GM18502 (cell line): ENCODE data around the gene ST3GAL6.

Experiments used
- ATAC-seq: cut with Tn5 transposase; IDR thresholded peaks from one replicate; pipeline ENCODE4 v1.9.1; 2021; ENCODE audit warnings: mild to moderate bottlenecking; ENCODE audit not compliant: unreplicated experiment, poor library complexity

ST3GAL6 gene

GRCh38 chr3:98772022-98772421 lies 8.9 kb downstream of the ST3GAL6 start:
- ATAC-seq: no peak

DNA sequence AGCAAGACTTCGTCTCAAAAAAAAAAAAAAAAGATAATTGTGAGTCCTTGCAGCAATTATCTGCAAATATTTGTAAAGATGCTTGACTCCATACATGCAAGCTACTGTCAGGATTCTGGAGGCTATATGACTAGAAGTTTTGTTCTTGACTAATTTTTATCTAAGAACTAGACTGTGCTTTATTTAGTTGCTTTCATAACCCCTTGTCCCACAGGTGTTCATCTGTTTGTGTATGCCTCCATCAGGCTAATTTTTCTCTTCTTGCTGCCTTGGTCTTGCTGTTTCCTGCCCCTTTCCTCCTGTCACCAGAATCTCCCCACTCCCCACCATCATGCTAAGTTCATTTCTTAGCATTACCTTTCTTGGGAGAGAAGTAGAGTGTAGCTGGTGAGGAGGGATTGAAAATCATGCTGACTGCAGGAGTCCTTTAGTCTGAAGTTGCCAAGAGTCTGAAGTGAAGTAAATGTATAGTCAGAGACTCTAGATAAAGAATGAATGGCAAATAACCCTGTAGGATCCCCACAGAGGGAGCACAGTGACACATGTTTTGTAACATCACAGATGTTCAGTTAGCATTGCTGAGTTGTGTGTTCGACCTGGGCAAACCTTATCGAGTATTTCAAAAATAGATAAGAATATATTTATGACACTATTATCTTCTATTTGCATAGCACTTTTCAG lies 12.5 kb downstream of the ST3GAL6 start:
- no peak for ATAC-seq

- no peak for ATAC-seq
Observed at GRCh38 chr3:98776140-98776493, 13.0 kb downstream of the ST3GAL6 start.

GRCh38 chr3:98777286-98777685 lies 14.1 kb downstream of the ST3GAL6 start:
- no peak for ATAC-seq

GRCh38 chr3:98777801-98778220 lies 14.7 kb downstream of the ST3GAL6 start:
- ATAC-seq: no peak

- no peak for ATAC-seq
Observed at GRCh38 chr3:98778383-98778782, 15.2 kb downstream of the ST3GAL6 start.

- ATAC-seq: no peak
Observed at GRCh38 chr3:98778852-98779413, 15.8 kb downstream of the ST3GAL6 start.

- no peak for ATAC-seq
Observed at GRCh38 chr3:98779541-98780335, 16.6 kb downstream of the ST3GAL6 start.

DNA sequence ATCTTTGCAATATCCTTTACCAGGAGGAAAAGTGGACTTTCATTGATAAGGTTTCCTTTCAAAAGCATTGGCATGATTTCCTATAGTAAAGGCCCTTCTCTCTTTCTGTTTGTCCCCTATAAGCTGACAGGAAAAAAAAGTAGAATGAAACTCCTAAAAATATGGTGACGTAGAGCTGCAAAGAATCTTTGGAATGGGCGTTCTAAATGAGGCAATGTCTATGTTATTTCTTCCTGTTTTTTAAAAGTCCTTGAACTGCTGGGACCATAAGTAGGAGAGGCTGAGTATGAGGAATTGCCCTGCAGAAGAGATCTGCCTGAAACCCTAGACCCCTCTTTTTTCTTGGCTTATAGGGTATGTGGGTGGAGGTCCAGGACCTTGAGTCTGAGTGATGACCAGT lies 17.2 kb downstream of the ST3GAL6 start:
- no peak for ATAC-seq

- no peak for ATAC-seq
Observed at GRCh38 chr3:98782824-98783500, 19.8 kb downstream of the ST3GAL6 start.

- no peak for ATAC-seq
Observed at GRCh38 chr3:98784042-98784441, 20.9 kb downstream of the ST3GAL6 start.

DNA sequence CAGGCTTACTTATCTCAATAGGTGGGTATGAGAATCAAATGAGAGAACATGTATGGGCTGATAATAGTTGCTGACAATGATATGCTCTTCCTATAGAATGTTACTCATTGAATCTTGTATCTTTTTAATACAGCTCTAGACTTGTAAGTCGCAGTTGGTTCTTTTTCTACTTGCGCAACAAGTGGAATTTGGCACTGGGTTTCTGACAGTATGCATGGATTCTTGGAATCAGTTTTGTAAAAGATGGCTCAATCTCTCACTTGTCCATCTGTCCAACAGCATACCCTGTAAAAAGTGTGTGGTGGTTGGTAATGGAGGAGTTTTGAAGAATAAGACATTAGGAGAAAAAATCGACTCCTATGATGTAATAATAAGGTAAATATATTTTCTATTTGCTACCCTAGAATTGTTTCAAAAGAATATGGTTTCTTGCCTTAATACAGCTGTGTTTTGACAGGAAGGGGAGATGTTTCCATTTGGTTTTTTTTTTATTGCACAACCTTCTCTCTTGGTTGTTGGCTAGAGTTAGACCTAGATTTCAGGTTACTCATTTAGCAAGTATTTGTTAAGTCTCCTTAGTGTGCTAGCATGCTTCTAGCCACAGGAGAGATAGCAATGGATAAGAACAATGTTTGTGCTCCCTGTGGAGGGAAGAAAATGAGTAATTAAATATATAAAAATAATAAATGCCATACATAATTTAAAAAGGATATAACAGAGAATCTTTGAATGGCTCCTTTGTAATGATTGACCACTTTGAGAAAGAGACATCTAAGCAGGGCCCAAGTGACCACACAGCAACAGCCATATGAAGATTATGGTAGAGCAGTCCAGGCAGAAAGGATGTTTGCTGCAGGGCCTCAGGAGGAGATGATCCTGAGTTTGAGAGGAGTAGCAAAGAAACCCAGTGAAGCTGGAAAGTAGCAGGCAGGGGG lies 21.8 kb downstream of the ST3GAL6 start:
- ATAC-seq: no peak

DNA sequence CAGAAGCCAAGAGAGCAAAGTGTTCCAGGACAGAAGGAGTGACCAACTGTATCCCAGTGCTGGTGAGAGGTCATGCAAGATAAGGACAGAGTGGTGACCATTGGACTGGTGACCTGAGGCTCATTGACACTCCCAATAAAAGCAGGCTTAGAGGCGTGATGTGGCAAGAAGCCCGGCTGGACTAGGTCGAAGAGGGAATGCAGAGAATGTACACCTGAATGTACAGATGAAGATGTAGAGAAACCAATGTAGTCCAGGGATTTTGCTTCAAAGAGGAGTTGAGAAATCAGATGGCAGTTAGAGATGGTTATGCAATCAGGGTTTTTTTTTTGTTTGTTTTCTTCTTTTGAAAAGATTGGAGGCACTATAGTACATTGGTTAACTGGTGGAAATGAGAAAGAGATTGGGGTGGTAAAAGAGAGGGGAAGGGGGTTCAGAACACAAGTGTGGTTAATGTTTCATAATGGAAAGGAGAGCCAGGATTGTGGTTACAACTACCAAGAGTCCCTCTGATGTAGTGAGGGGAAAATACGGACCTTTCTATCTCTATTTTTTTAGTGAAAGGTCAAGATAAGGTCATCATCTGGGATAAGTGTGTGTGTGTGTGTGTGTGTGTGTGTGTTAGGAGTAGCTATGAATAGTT lies 23.3 kb downstream of the ST3GAL6 start:
- no peak for ATAC-seq

GRCh38 chr3:98787181-98787580 lies 24.0 kb downstream of the ST3GAL6 start:
- ATAC-seq: no peak

DNA sequence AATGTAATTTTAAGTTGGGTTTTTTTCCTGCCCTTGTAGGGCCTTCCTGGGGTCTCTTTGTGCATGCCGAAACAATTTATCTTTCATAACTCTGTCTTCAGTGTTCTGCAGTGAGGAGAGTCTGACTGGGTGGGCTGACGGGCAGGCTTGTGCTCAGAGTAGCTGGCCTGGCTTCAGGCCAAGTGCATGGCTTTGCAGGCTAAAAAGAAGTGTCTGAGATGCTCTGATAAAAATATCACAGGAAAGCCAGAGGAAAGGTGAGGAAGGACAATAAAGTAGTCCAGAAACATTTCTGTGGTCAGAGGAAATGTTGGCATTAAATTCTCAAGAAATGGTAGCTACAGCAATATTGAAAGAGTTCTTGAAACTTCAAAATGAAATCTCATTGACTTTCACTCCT lies 25.5 kb downstream of the ST3GAL6 start:
- ATAC-seq: no peak

DNA sequence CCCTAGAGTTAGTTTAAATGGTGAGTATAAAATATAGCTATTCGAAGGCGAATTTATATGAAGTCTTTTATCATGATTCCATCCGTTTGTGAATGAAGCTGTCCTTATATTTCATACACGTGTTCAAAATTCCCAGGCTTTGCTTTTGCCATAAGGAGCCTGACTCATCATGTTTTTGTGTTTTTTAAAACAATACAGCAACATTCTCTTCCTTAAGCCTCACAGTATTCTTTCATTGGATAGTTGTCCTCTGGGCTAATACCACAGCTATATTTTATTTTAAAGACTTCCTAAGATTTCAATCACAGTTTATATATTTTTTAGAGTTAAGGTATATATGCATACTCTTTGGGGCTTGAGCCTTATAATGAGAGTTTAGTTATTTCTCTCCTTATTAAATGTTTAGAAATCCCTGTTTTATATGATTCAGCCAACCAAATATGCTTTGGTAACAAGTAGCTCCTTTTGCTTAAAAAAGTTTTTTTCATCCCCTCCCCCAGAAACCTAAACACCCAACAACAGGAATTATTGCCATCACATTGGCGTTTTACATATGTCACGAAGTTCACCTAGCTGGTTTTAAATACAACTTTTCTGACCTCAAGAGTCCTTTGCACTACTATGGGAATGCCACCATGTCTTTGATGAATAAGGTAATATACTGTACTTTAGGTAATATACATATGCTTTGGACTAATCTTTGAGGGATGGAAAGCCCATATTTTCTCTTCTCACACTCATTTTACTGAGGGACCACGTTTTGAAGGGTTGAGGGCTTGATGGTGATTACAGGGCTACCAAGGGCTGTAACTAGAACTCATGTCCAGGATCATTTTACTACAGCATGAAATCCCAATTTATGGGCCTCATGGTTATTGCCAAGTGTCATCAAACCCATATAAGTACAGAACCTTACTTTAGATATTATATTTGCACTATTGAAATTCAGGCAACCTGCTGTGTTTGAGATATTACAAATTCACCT lies 28.5 kb downstream of the ST3GAL6 start:
- no peak for ATAC-seq

GRCh38 chr3:98793971-98794370 lies 30.8 kb downstream of the ST3GAL6 start:
- no peak for ATAC-seq

- ATAC-seq: no peak
Observed at GRCh38 chr3:98796334-98796733, 33.2 kb downstream of the ST3GAL6 start.
